K562 (cell line): Measurements from ENCODE around the gene C1orf167. TPM values are rescaled to one million over a fixed set of nuclear protein-coding genes. Genes with fewer than 3 reads are reported as not detected.

ENCODE experiments used
- BCL6 ChIP-seq: fragments of 250-450 bp; sonication (Bioruptor Pico); IDR thresholded peaks from 2 replicates; pipeline ENCODE4 v1.4.0; 2020
- ELF1 ChIP-seq: fragments of 200-800 bp; sonication (Bioruptor generic); IDR thresholded peaks from 2 replicates; pipeline ENCODE4 v1.6.1; 2016; ENCODE audit warnings: missing genetic modification characterization, missing compliant biosample characterization
- EP400 ChIP-seq: fragments of 450-650 bp; IDR thresholded peaks from 2 replicates; pipeline ENCODE4 v1.6.1; 2017; ENCODE audit warnings: antibody characterized with exemption, mild to moderate bottlenecking, moderate library complexity
- ETV5 ChIP-seq: sonication (generic); formaldehyde crosslinking; IDR thresholded peaks from 2 replicates; pipeline ENCODE4 v1.4.0; 2020; ENCODE audit warnings: low read depth, mild to moderate bottlenecking, missing genetic modification reagents
- EWSR1 ChIP-seq: fragments of 450-650 bp; IDR thresholded peaks from 2 replicates; pipeline ENCODE4 v1.6.1; 2018; ENCODE audit warnings: borderline replicate concordance, mild to moderate bottlenecking, low read depth, moderate library complexity; ENCODE audit not compliant: partially characterized antibody
- HMGN3 ChIP-seq: IDR thresholded peaks from 2 replicates; pipeline ENCODE4 v1.6.1; 2011; ENCODE audit warnings: borderline replicate concordance, low read depth, mild to moderate bottlenecking, mixed read lengths, low read length; ENCODE audit not compliant: insufficient read length; ENCODE audit errors: extremely low read depth
- MYBL2 ChIP-seq, 2 experiments: fragments of 450-650 bp in 1 of 2; sonication (generic) in 1 of 2; formaldehyde crosslinking in 1 of 2; IDR thresholded peaks; 2 replicates each; pipeline versions ENCODE4 v1.6.1 to v1.8.1; 2017 to 2022; ENCODE audit warnings: borderline replicate concordance in 1 of 2, inconsistent platforms in 1 of 2, low read depth in 1 of 2, mild to moderate bottlenecking in 1 of 2, missing genetic modification reagents in 1 of 2, moderate library complexity in 1 of 2
- NFATC3 ChIP-seq: fragments of 450-650 bp; IDR thresholded peaks from 2 replicates; pipeline ENCODE4 v1.6.1; 2017; ENCODE audit warnings: mild to moderate bottlenecking
- NFYB ChIP-seq: IDR thresholded peaks from 2 replicates; pipeline ENCODE4 v1.6.1; 2011; ENCODE audit warnings: mild to moderate bottlenecking, moderate library complexity; ENCODE audit not compliant: insufficient read length; ENCODE audit errors: extremely low read depth
- RBFOX2 ChIP-seq: fragments of 200-400 bp; formaldehyde crosslinking; IDR thresholded peaks from 2 replicates; pipeline ENCODE4 v1.6.1; 2017; ENCODE audit warnings: low read depth, mild to moderate bottlenecking, low read length, moderate library complexity
- RUNX1 ChIP-seq: sonication (generic); IDR thresholded peaks from 2 replicates; pipeline ENCODE4 v1.6.1; 2016; ENCODE audit warnings: antibody characterized with exemption, low read depth
- SAFB2 ChIP-seq: fragments of 200-400 bp; formaldehyde crosslinking; IDR thresholded peaks from 2 replicates; pipeline ENCODE4 v1.6.1; 2018; ENCODE audit warnings: borderline replicate concordance, low read length, low read depth, moderate library complexity; ENCODE audit not compliant: severe bottlenecking
- SIN3B ChIP-seq: fragments of 450-650 bp; IDR thresholded peaks from 2 replicates; pipeline ENCODE4 v1.6.1; 2017; ENCODE audit warnings: low read depth, mild to moderate bottlenecking, moderate library complexity
- SRSF1 ChIP-seq: fragments of 200-400 bp; formaldehyde crosslinking; IDR thresholded peaks from 2 replicates; pipeline ENCODE4 v1.6.1; 2017; ENCODE audit warnings: mild to moderate bottlenecking, low read depth, low read length, moderate library complexity
- ZBTB7A ChIP-seq: IDR thresholded peaks from 2 replicates; pipeline ENCODE4 v1.6.1; 2011; ENCODE audit warnings: low read depth, mild to moderate bottlenecking, low read length, moderate library complexity, borderline replicate concordance; ENCODE audit not compliant: control insufficient read depth
- ZNF217 ChIP-seq: sonication (generic); formaldehyde crosslinking; IDR thresholded peaks from 2 replicates; pipeline ENCODE4 v1.8.0; 2022; ENCODE audit warnings: mild to moderate bottlenecking, missing genetic modification reagents
- ZNF586 ChIP-seq: fragments of 450-650 bp; formaldehyde crosslinking; conservative IDR thresholded peaks from 2 replicates; pipeline ENCODE4 v1.4.0; 2020; ENCODE audit warnings: mild to moderate bottlenecking, moderate library complexity
- polyA plus RNA-seq, 8 experiments: library from polyadenylated mRNA; depleted of rRNA in 4 of 8; stranded (reverse) in 5 of 8; unstranded in 3 of 8; fragments of >200 nt; fragmentation: Nextera tagmentation in 2 of 8; fragmentation: Illumina TruSeq in 1 of 8; extraction: Ambion mirVana in 2 of 8; extraction: Trizol in 1 of 8; gene quantifications; 2 replicates each; pipeline versions ENCODE4 v1.2.1 to v1.2.3, GENCODE V29; 2011 to 2014; ENCODE audit warnings: inconsistent platforms in 1 of 8, missing spikeins in 1 of 8
- total RNA-seq, 7 experiments: library from RNA; depleted of rRNA in 6 of 7; stranded (reverse); fragments of >200 nt in 6 of 7; fragmentation: Illumina TruSeq in 2 of 7; extraction: Trizol in 2 of 7; gene quantifications; 2 replicates each; pipeline versions ENCODE4 v1.2.1 to v1.2.3, GENCODE V29; 2011 to 2021; ENCODE audit warnings: low replicate concordance in 1 of 7
- TF ChIP-seq, protein P1 (sequence below), 2 experiments: fragments of 150-350 bp in 1 of 2; IDR thresholded peaks; 2 replicates each; pipeline ENCODE4 v1.6.1; 2012 to 2016; ENCODE audit warnings: low read depth in 2 of 2, low read length in 2 of 2, mild to moderate bottlenecking in 1 of 2, moderate library complexity in 1 of 2
- TF ChIP-seq, protein P2 (sequence below), 2 experiments: fragments of 450-650 bp; IDR thresholded peaks; 2 replicates each; pipeline ENCODE4 v1.6.1; 2018; ENCODE audit warnings: mild to moderate bottlenecking in 2 of 2, low read depth in 1 of 2; ENCODE audit not compliant: partially characterized antibody in 2 of 2

C1orf167 gene
- total and polyA plus RNA-seq, 9 of the 15 experiments (the other 6 are each of a cell fraction or from before 2014, with no cell fraction given): 0.22 to 0.86 (median 0.31) TPM; not detected in 2

DNA sequence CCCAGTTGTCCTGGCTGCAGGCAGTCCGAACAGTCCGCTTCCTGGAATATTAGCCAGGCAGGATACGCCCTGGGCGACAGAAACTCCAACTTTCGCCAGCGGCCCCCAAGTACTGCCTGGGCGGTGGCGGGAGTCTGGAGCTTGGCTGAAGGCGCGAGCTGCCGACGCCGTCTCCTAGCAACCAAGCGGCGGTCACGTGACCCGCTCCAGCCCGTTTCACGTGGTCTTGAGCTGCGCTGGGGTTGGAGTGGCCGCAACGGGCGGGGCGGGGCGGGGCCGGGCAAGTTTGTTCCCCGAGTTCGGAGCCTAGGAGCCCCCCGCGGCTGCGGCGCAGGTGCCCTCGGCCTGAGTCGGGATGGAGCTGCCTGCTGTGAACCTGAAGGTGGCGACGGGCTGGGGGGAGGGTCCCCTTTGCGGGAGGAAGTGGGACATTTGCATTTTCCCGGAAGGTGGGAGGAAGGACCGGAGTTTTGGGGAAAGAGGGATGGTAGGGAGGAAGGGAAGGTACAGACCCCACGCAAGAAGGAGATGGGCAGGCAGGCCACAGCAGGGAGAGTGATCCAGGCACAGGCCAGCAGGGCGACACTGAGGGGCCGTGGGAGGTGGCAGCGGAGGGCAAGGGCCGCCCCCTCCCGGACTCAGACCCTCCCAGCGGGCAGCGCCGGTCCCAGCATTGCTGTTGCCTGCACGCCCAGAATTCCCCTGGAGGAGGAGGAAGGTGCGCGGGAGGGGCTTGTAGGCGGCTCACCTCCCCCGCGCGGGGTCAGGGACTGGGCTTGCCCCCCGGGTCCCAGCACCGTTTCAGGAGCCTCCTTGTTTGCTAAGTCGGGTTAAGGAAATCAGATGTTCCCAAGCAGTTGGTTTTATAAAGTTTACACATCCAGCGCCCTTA, 25.9 kb upstream of the C1orf167 start, which contains the start of gene AGTRAP (continued):
- TF ChIP-seq RUNX1 (no peak), SRSF1 (no peak), NFATC3 (no peak), RBFOX2 (peak; percentile 82), ZNF586 (CRISPR knock-in tag) (no peak), BCL6 (CRISPR knock-in tag) (no peak), MYBL2 (IDR thresholded peaks at IDR 0.05; ENCODE audit: low read depth) (no peak), MYBL2 (CRISPR knock-in tag; IDR thresholded peaks at IDR 0.05; ENCODE audit: borderline replicate concordance) (no peak), SAFB2 (no peak), NFYB (no peak), SIN3B (peak; percentile 80), ZNF217 (CRISPR knock-in tag) (no peak), ZBTB7A (peak; percentile 98), HMGN3 (no peak), EP400 (peak; percentile 53), EWSR1 (no peak), ELF1 (tag) (0 out of 2 replicates have a peak, but pooled peaks have one; percentile 41), ETV5 (CRISPR knock-in tag) (no peak)
- TF ChIP-seq, protein P1, sequence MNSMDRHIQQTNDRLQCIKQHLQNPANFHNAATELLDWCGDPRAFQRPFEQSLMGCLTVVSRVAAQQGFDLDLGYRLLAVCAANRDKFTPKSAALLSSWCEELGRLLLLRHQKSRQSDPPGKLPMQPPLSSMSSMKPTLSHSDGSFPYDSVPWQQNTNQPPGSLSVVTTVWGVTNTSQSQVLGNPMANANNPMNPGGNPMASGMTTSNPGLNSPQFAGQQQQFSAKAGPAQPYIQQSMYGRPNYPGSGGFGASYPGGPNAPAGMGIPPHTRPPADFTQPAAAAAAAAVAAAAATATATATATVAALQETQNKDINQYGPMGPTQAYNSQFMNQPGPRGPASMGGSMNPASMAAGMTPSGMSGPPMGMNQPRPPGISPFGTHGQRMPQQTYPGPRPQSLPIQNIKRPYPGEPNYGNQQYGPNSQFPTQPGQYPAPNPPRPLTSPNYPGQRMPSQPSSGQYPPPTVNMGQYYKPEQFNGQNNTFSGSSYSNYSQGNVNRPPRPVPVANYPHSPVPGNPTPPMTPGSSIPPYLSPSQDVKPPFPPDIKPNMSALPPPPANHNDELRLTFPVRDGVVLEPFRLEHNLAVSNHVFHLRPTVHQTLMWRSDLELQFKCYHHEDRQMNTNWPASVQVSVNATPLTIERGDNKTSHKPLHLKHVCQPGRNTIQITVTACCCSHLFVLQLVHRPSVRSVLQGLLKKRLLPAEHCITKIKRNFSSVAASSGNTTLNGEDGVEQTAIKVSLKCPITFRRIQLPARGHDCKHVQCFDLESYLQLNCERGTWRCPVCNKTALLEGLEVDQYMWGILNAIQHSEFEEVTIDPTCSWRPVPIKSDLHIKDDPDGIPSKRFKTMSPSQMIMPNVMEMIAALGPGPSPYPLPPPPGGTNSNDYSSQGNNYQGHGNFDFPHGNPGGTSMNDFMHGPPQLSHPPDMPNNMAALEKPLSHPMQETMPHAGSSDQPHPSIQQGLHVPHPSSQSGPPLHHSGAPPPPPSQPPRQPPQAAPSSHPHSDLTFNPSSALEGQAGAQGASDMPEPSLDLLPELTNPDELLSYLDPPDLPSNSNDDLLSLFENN (IDR thresholded peaks at IDR 0.05; ENCODE audit: low read depth in 2 of 2, low read length in 2 of 2): peak in 1 of 2 experiments; percentile 21; a peak in 1 of 4 replicates
- TF ChIP-seq, protein P2, sequence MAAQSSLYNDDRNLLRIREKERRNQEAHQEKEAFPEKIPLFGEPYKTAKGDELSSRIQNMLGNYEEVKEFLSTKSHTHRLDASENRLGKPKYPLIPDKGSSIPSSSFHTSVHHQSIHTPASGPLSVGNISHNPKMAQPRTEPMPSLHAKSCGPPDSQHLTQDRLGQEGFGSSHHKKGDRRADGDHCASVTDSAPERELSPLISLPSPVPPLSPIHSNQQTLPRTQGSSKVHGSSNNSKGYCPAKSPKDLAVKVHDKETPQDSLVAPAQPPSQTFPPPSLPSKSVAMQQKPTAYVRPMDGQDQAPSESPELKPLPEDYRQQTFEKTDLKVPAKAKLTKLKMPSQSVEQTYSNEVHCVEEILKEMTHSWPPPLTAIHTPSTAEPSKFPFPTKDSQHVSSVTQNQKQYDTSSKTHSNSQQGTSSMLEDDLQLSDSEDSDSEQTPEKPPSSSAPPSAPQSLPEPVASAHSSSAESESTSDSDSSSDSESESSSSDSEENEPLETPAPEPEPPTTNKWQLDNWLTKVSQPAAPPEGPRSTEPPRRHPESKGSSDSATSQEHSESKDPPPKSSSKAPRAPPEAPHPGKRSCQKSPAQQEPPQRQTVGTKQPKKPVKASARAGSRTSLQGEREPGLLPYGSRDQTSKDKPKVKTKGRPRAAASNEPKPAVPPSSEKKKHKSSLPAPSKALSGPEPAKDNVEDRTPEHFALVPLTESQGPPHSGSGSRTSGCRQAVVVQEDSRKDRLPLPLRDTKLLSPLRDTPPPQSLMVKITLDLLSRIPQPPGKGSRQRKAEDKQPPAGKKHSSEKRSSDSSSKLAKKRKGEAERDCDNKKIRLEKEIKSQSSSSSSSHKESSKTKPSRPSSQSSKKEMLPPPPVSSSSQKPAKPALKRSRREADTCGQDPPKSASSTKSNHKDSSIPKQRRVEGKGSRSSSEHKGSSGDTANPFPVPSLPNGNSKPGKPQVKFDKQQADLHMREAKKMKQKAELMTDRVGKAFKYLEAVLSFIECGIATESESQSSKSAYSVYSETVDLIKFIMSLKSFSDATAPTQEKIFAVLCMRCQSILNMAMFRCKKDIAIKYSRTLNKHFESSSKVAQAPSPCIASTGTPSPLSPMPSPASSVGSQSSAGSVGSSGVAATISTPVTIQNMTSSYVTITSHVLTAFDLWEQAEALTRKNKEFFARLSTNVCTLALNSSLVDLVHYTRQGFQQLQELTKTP (IDR thresholded peaks at IDR 0.05; ENCODE audit: low read depth in 1 of 2, partially characterized antibody in 2 of 2): no peak
